IPS-15b (cell line): ENCODE measurements around the gene NCR1.
"Not testable (repeated sequence)": the region's sequence is repeated elsewhere in the genome, so short reads cannot be mapped to it uniquely, and the experiment has no call there.

Experiments
- H3K27me3 ChIP-seq: one replicate; pipeline ENCODE4 v1.6.1; 2013; ENCODE audit warnings: low read length; ENCODE audit not compliant: control insufficient read depth, insufficient read depth
- H3K36me3 ChIP-seq: one replicate; pipeline ENCODE4 v1.6.1; 2013; ENCODE audit warnings: low read length; ENCODE audit not compliant: control insufficient read depth, insufficient read depth
- H3K4me1 ChIP-seq: one replicate; pipeline ENCODE4 v1.6.1; 2013; ENCODE audit warnings: mild to moderate bottlenecking, low read length; ENCODE audit not compliant: control insufficient read depth, insufficient read depth
- H3K4me3 ChIP-seq: one replicate; pipeline ENCODE4 v1.5.1; 2013; ENCODE audit warnings: low read depth, low read length
- H3K9ac ChIP-seq: one replicate; pipeline ENCODE4 v1.6.1; 2013; ENCODE audit warnings: low read depth, mild to moderate bottlenecking, low read length
- H3K9me3 ChIP-seq: one replicate; pipeline ENCODE4 v1.6.1; 2013; ENCODE audit warnings: mild to moderate bottlenecking, low read length; ENCODE audit not compliant: control insufficient read depth, insufficient read depth

NCR1 gene, protein sequence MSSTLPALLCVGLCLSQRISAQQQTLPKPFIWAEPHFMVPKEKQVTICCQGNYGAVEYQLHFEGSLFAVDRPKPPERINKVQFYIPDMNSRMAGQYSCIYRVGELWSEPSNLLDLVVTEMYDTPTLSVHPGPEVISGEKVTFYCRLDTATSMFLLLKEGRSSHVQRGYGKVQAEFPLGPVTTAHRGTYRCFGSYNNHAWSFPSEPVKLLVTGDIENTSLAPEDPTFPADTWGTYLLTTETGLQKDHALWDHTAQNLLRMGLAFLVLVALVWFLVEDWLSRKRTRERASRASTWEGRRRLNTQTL

DNA sequence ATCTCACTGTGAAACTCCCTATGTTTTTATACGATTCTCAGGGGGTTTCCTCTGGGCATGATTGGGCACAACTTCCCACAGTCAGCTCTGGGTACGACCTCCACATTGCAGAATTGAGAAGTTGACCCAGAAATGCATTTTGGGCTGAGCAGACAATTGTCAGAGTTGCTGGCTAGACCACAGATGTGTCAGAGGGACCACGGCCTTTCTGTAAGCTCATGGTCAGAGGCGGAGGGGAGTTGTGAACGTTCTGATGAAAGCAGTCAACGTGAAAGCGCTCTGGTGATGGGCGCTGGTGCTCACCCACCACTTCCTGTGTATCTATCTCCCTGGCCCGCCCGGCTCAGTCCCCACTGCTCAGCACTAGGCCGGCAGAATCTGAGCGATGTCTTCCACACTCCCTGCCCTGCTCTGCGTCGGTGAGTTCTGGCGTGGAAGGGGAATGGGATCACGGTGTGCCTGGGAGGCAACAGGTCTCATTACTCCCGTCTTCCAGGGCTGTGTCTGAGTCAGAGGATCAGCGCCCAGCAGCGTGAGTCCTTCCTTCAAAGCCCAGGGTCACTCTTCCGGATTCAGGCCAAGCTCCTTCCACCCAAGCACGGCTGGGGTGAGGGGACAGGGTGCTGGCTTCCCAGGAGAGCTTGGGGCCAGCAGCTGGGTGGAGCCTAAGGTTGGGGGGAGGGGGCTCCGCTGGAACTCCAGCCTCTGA is at the start of gene NCR1:
Gene NCR1, plus strand, starts transcription at position 346 of the 709 bp plus-strand sequence. Its CDS starts 40 bp downstream, at position 386.
- peaks cover 9% of the 10 kb centered on the region for H3K4me1 ChIP-seq
- H3K27me3 ChIP-seq: no peaks in the 10 kb centered on the region
- H3K4me3 ChIP-seq: peak within 1 kb of the TSS; percentile 1
- peak within 1 kb of the TSS; percentile 42 for H3K9ac ChIP-seq
- no peaks in the 10 kb centered on the region for H3K9me3 ChIP-seq
- H3K36me3 ChIP-seq: no peaks in the 10 kb centered on the region

DNA sequence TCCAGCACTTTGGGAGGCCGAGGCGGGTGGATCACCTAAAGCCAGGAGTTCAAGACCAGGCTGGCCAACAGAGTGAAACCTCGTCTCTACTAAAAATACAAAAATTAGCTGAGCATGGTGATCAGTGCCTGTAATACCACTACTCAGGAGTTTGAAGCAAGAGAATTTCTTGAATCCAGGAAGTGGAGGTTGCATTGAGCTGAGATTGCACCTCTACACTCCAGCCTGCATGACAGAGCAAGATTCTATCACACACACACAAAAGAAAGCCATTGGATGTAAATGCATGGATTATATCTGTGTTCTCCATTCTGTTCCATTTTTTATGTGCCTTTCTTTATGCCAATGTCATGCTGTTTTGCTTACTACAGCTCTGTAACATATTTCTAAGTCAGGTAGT is 47.5 kb upstream of the NCR1 start:
- H3K4me1 ChIP-seq, H3K36me3 ChIP-seq, H3K9ac ChIP-seq, H3K9me3 ChIP-seq, H3K4me3 ChIP-seq, H3K27me3 ChIP-seq: not testable (repeated sequence)

DNA sequence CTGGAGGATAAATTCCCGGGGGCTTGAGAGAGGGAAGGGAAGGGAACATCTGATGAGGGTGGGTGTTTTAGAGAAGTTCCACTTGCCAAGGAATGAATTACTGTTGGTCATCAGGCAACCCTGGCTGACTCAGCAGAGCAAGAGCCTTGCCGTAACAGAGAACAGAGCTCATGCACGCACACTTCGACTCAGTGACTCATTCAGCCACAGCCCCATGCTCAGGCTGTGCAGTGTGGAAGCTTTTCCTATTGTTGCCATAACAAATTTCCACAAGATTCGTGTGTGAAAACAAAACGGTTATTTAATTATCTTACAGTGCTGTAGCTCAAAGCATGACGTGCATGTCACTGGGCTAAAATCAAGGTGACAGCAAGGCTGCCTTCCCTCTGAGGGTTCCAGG is 46.5 kb upstream of the NCR1 start:
- H3K4me3 ChIP-seq, H3K9me3 ChIP-seq, H3K36me3 ChIP-seq, H3K27me3 ChIP-seq, H3K4me1 ChIP-seq, H3K9ac ChIP-seq: not testable (repeated sequence)

DNA sequence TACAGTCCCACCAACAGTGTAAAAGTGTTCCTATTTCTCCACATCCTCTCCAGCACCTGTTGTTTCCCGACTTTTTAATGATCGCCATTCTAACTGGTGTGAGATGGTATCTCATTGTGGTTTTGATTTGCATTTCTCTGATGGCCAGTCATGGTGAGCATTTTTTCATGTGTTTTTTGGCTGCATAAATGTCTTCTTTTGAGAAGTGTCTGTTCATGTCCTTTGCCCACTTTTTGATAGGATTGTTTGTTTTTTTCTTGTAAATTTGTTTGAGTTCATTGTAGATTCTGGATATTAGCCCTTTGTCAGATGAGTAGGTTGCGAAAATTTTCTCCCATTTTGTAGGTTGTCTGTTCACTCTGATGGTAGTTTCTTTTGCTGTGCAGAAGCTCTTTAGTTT is 42.5 kb upstream of the NCR1 start:
- not testable (repeated sequence) for H3K36me3 ChIP-seq, H3K27me3 ChIP-seq, H3K4me1 ChIP-seq, H3K4me3 ChIP-seq, H3K9ac ChIP-seq, H3K9me3 ChIP-seq

DNA sequence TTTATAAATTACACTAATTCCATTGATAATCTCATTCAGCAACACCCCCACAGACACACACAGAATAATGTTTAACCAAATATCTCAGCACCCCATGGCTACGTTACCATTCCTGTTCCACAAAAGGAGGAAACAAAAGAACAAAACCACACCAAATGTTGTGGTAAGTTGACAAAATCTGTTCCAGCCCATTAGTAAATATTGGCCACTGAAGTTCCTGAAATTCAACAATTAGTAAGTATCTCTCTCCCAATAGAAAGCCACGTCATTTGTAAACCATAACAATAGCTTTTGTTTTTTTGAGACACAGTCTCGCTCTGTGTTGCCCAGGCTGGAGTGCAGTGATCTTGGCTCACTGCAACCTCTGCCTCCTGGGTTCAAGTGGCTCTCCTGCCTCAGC is 34.3 kb upstream of the NCR1 start:
- H3K36me3 ChIP-seq: no peaks in the 10 kb centered on the region
- H3K4me1 ChIP-seq: no peaks in the 10 kb centered on the region
- H3K9me3 ChIP-seq: no peaks in the 10 kb centered on the region
- H3K9ac ChIP-seq: no peak overlapping the region
- no peak overlapping the region for H3K4me3 ChIP-seq
- H3K27me3 ChIP-seq: no peaks in the 10 kb centered on the region

DNA sequence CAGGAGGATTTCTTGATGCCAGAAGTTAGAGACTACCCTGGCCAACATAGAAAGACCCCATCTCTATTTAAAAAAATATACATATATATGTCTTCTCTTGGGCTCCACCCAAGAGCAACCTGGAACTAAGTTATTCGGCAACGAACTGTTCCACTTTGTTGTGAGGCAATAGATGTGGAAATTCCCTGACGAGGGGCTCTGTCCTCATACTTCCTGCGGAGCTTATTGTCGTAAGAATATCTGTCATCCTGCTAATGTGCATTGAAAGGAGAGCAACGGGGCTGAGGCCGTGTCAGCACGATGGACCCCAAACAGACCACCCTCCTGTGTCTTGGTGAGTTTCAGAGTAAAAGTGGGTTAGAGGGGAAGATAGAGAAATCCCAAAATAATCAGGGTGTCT is 32.0 kb upstream of the NCR1 start, which contains the start of gene FCAR:
Gene FCAR, plus strand, starts transcription at position 246 of the 400 bp plus-strand sequence. Its CDS starts 55 bp downstream, at position 301.
- no peaks in the 10 kb centered on the region for H3K4me1 ChIP-seq

DNA sequence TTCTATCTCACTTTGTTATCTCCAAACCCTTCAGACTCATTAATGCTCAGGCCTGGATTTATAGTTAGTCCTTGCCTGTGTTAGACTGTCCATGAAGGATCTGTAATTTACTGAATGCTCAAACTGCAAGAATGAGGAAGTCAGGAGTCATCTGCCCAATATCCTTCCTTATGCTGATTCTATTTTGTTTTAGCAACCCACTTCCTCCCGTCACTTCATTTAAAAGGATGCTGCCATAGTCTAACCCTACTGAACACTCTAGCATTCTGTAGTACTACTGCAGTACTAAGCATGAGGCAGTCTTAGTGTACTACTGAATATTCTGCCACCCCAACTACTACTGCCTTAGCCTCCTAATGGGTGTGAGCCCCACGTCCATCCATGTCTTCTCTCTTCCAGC is 30.4 kb upstream of the NCR1 start:
- Histone ChIP-seq H3K36me3 (no peaks in the 10 kb centered on the region), H3K4me3 (no peak overlapping the region), H3K9ac (no peak overlapping the region), H3K4me1 (no peaks in the 10 kb centered on the region), H3K27me3 (no peaks in the 10 kb centered on the region), H3K9me3 (no peaks in the 10 kb centered on the region)

More for the DNA sequence above, 32.0 kb upstream of the NCR1 start, which contains the start of gene FCAR:
- H3K9ac ChIP-seq: no peak within 1 kb of the TSS
- no peaks in the 10 kb centered on the region for H3K9me3 ChIP-seq
- H3K36me3 ChIP-seq: no peaks in the 10 kb centered on the region
- H3K27me3 ChIP-seq: no peaks in the 10 kb centered on the region
- no peak within 1 kb of the TSS for H3K4me3 ChIP-seq

DNA sequence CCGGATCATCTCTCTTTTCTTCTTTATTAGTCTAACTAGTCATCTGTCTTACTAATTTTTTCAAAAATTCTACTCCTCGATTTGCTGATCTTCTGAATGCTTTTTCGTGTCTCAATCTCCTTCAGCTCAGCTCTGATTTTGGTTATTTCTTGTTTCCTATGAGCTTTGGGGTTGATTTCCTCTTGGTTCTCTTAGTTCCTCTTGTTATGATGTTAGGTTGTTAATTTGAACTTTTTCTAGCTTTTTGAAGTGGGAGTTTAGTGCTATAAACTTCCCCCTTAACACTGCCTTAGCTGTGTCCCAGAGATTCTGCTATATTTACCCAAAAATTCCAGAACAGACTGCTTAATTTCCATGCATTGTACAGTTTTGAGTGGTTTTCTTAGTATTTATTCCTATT is 28.5 kb upstream of the NCR1 start:
- H3K9ac ChIP-seq: no peak overlapping the region
- H3K27me3 ChIP-seq: peaks cover 3% of the 10 kb centered on the region
- no peaks in the 10 kb centered on the region for H3K36me3 ChIP-seq
- H3K9me3 ChIP-seq: no peaks in the 10 kb centered on the region
- H3K4me3 ChIP-seq: no peak overlapping the region
- peaks cover 4% of the 10 kb centered on the region for H3K4me1 ChIP-seq

DNA sequence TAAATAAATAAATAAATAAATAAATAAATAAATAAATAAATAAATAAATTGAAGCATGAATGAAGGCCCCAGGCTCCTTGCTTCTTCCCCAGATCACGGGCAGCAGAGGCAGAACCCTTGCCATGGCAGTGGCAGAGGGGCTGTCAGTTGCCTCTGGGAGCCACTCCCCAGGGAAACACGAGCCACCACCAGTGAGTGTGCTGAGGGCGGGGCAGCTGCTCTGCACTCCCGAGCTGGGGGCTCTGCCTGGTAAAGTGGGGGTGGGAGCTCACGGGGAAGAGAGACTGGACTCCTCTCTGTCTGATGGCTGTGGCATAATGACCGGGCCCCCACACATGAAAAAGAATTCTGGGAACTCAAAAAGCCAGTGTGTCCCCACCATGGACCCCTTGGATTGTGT is 24.1 kb upstream of the NCR1 start:
- peaks cover 3% of the 10 kb centered on the region for H3K27me3 ChIP-seq
- no peak overlapping the region for H3K9ac ChIP-seq
- H3K9me3 ChIP-seq: no peaks in the 10 kb centered on the region
- H3K4me1 ChIP-seq: peaks cover 4% of the 10 kb centered on the region
- no peaks in the 10 kb centered on the region for H3K36me3 ChIP-seq
- no peak overlapping the region for H3K4me3 ChIP-seq

DNA sequence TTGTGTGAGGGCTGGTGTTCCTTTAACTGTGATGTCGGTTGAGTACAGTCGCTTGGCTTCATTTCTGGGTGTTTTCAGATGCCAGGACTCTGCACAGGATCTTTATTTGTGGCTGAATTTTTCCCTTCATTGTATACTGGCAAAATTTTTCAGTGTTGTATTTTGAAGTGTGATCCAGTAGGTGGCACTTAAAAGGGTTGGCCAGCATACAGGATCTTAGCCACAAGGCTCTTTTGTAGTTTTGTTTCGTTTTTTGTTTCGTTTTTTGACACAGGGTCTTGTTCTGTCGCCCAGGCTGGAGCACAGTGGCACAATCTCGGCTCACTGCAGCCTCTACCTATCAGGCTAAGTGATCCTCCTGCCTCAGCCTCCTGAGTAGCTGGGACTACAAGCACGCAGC is 23.2 kb upstream of the NCR1 start:
- Histone ChIP-seq H3K9ac (no peak overlapping the region), H3K4me1 (peaks cover 4% of the 10 kb centered on the region), H3K4me3 (no peak overlapping the region), H3K36me3 (no peaks in the 10 kb centered on the region), H3K9me3 (no peaks in the 10 kb centered on the region), H3K27me3 (peaks cover 3% of the 10 kb centered on the region)

DNA sequence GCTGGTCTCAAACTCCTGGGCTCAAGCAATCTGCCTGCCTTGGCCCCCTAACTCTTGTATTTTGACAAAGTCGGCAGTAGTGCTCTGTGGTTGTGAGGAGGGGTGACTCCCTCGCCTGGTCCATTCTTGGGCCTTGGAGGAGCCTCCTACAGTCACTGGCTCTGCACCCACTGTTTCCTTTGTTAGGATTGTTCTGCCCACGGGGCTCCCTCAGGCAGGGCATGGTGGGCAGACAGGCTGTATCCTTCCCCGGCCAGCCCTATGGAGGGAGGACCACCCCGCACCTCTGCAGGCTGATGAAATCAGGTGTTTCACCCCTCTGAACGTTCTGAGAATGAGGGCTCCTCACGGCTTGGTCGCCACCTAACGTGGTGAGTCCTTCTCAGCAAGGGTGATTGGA is 22.7 kb upstream of the NCR1 start:
- Histone ChIP-seq H3K4me3 (no peak overlapping the region), H3K36me3 (no peaks in the 10 kb centered on the region), H3K27me3 (peaks cover 3% of the 10 kb centered on the region), H3K9me3 (no peaks in the 10 kb centered on the region), H3K9ac (no peak overlapping the region), H3K4me1 (peaks cover 4% of the 10 kb centered on the region)

DNA sequence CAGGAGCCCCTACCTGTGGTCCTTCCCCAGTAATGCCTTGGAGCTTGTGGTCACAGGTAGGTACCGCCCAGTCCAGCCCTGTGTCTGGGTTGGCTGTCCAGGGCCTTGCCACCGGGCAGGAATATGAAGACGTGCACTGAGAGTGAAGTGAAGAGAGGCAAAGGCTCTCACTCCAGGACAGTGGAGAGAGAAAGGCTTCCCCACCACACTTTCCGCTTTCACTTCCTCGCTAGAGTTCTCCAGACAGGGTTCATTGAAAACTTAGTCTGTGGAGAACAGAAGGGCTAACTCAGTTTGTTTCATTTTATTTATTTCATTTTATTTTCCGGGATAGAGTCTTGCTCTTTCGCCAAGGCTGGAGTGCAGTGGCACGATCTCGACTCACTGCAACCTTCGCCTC is 17.7 kb upstream of the NCR1 start:
- Histone ChIP-seq H3K4me3 (no peak overlapping the region), H3K4me1 (peaks cover 1% of the 10 kb centered on the region), H3K27me3 (no peaks in the 10 kb centered on the region), H3K9ac (no peak overlapping the region), H3K9me3 (no peaks in the 10 kb centered on the region), H3K36me3 (no peaks in the 10 kb centered on the region)
